Esophagus squamous epithelium (tissue), 5 donors: ENCODE results near the gene RFX8. TPM values are rescaled to one million over a fixed set of nuclear protein-coding genes. Genes with fewer than 3 reads are reported as not detected.

ENCODE experiments used
- DNase-seq: peaks from one replicate; lab custom pipeline; 2025; lab: John Stamatoyannopoulos, UW
- H3K27ac ChIP-seq, 4 donors: fragments of 200-600 bp; sonication (generic); one replicate each; pipeline ENCODE4 v1.5.1; 2016 to 2019; ENCODE audit warnings: mild to moderate bottlenecking in 1 of 4
- H3K27me3 ChIP-seq, 4 donors: fragments of 200-600 bp; sonication (generic); 1 replicate in 3 of 4; 2 replicates in 1 of 4; pipeline versions ENCODE4 v1.5.1 to v1.6.0; 2017 to 2021; ENCODE audit warnings: antibody characterized with exemption in 1 of 4
- H3K36me3 ChIP-seq, 3 donors: fragments of 200-600 bp; sonication (generic); one replicate each; pipeline ENCODE4 v1.5.1; 2016 to 2019
- H3K4me1 ChIP-seq, 3 donors: fragments of 200-600 bp; sonication (generic); one replicate each; pipeline ENCODE4 v1.5.1; 2017 to 2019
- H3K4me3 ChIP-seq, 4 donors: fragments of 200-600 bp; sonication (generic); 1 replicate in 3 of 4; 2 replicates in 1 of 4; pipeline ENCODE4 v1.5.1; 2016 to 2019; ENCODE audit warnings: mild to moderate bottlenecking in 2 of 4, moderate library complexity in 1 of 4
- H3K9me3 ChIP-seq, 3 donors: fragments of 200-600 bp; sonication (generic); one replicate each; pipeline ENCODE4 v1.5.1; 2016 to 2019
- CTCF ChIP-seq, 6 experiments: fragments of 450-650 bp in 4 of 6; fragments of 200-600 bp in 2 of 6; sonication (generic) in 2 of 6; IDR thresholded peaks; one replicate each; pipeline ENCODE4 v1.5.1; 2016 to 2019; ENCODE audit warnings: antibody characterized with exemption in 6 of 6, mild to moderate bottlenecking in 4 of 6, moderate library complexity in 4 of 6
- POLR2A ChIP-seq, 4 donors: fragments of 450-650 bp; IDR thresholded peaks; one replicate each; pipeline ENCODE4 v1.6.1; 2017; ENCODE audit warnings: antibody characterized with exemption in 4 of 4, mild to moderate bottlenecking in 4 of 4, moderate library complexity in 3 of 4
- WGBS, 2 donors: methylation state at CpG; one replicate each; pipeline ENCODE4 v1.1.5; 2018; 5-methylcytosine and 5-hydroxymethylcytosine counted together
- intact Hi-C: fragments of 100-400 bp; cut with DNase I; formaldehyde crosslinking; loops from one replicate; pipeline ENCODE4 v1.15.0; 2022
- total RNA-seq, 4 donors: library from RNA; depleted of rRNA; stranded (reverse); fragments of >200 nt; gene quantifications; one replicate each; pipeline ENCODE4 v1.1.0, GENCODE V29; 2016
- donor health status: DM: yes; HTN: yes; CAD: no.

The RFX8 gene
- total RNA-seq, 4 donors from 2014 or later, result 0.57 TPM; not detected in 3

DNA sequence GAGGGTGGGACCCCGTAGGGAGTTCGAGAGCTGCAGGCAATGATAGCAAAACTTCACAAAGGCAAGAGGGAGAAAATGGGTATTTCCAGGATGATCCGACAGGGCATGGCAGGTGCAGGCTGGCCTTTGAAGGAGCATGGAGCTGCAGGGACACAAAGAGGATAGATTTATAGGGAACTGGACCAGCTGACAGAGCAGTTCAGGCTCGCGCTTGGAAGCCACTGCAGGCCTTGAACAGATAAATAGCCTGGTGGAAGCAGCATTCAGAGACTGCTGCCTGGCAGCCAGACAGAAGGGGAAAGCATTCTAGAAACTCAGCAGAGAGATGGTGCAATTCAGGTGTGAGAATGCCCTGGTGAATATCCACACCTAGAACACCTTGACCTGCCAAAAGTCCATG is 58.3 kb downstream of the RFX8 start:
- peaks cover 0 to 7% (median 0%) of the 10 kb centered on the region in 3 donors for H3K9me3 ChIP-seq
- no peaks in the 10 kb centered on the region for H3K27me3 ChIP-seq
- peaks cover 0 to 19% (median 5%) of the 10 kb centered on the region in 3 donors for H3K4me1 ChIP-seq
- no peaks in the 10 kb centered on the region for H3K36me3 ChIP-seq
- DNase-seq, result no peak
- TF ChIP-seq CTCF (IDR thresholded peaks at IDR 0.05) (no peak), POLR2A (IDR thresholded peaks at IDR 0.05) (no peak)
- WGBS, 2 donors, result 29 to 62% methylated on average over 5 of the region's 5 CpGs
- H3K27ac ChIP-seq, result no peak overlapping the region
- H3K4me3 ChIP-seq, result no peak overlapping the region
- intact Hi-C loops, result loop anchor here (5.0 kb wide), 1 partner anchor 416 kb away; no protein-coding TSS in a partner anchor

DNA sequence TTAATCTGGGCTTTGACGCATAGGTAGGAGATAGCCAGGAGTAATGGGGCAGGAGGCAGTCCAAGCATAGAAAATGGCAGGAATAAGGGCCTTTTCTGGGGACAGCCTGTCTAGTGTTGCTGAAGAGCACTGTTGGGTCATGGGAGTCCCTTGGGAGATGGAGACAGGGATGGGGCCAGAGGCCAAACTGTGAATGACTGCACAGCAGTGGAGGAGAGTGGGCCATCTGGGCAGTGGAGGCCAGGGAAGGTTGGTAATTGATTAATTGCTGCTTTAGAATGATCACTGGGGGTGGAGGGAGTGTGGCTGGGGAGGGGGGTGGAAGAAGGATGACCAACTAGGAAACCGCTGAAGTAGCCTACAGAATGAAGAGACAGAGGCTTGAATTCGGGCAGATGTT is 59.0 kb downstream of the RFX8 start:
- Histone ChIP-seq H3K27ac (no peak overlapping the region), H3K36me3 (no peaks in the 10 kb centered on the region), H3K4me3 (no peak overlapping the region), H3K9me3 (peaks cover 0 to 7% (median 0%) of the 10 kb centered on the region in 3 donors), H3K4me1 (peaks cover 0 to 19% (median 5%) of the 10 kb centered on the region in 3 donors), H3K27me3 (no peaks in the 10 kb centered on the region)
- TF ChIP-seq POLR2A (IDR thresholded peaks at IDR 0.05), result no peak
- TF ChIP-seq CTCF (IDR thresholded peaks at IDR 0.05), result no peak
- intact Hi-C loops, result loop anchor here (5.0 kb wide), 1 partner anchor 416 kb away; no protein-coding TSS in a partner anchor
- WGBS, 2 donors, result 88 to 95% methylated on average over 3 of the region's 3 CpGs
- no peak for DNase-seq

DNA sequence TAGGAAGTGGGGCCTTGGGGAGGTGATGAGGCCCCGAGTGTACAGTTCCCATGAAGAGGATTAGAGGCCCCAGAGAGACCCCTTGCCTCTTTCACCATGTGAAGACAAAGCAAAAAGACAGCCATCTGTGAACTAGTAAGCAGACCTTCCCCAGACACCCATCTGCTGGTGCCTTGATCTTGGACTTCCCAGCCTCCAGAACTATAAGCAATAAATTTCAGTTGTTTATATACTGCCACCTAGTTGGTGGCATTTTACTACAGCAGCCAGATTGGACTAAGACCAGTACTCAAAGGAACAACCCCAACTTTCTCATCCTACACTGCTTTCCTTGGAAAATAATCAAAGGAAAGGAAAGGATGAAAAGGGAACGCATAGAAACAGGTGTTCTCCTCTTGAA is 59.7 kb downstream of the RFX8 start:
- TF ChIP-seq POLR2A (IDR thresholded peaks at IDR 0.05), result no peak
- peak in 1 of 6 experiments; percentile 42 for TF ChIP-seq CTCF (IDR thresholded peaks at IDR 0.05)
- no peaks in the 10 kb centered on the region for H3K36me3 ChIP-seq
- intact Hi-C loops, result loop anchor here (5.0 kb wide), 1 partner anchor 417 kb away; no protein-coding TSS in a partner anchor
- H3K27me3 ChIP-seq, result no peaks in the 10 kb centered on the region
- H3K4me1 ChIP-seq, result peaks cover 0 to 19% (median 5%) of the 10 kb centered on the region in 3 donors
- H3K27ac ChIP-seq, result no peak overlapping the region
- 77 to 90% methylated on average over 1 to 2 of the region's 2 CpGs for WGBS, 2 donors
- no peak overlapping the region for H3K4me3 ChIP-seq
- H3K9me3 ChIP-seq, result peaks cover 0 to 7% (median 0%) of the 10 kb centered on the region in 3 donors
- DNase-seq, result no peak

DNA sequence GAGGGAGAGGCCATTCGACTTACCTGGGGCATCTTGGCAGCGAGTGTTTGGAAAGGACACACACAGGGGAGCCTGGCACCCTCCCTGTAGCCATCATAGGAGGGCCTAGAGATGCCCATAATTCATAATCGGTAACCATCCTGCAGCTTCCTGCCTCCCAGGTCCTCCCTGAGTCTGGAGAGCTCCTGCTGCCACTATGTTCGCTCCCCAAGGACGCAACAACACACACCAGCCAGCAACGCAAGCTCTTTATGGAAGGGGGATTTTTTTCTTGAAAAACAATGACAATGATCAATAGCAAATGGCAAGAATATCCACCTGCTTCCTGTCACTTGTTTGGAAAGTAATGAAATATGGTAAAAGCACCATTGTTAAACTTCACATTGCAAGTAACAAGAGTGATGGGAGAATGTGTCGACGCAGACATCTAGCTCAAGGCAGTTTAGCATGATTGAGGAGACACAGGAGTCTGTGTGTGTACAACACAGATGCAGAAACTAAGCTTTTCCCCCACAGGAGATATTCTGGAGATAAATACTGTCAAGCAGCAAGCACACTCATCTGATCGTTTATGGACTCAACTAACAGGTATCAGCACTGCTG is 62.7 kb downstream of the RFX8 start:
- no peak for TF ChIP-seq POLR2A (IDR thresholded peaks at IDR 0.05)
- TF ChIP-seq CTCF (IDR thresholded peaks at IDR 0.05), result no peak
- intact Hi-C loops, result no loop called here
- H3K27me3 ChIP-seq, result no peaks in the 10 kb centered on the region
- 76 to 78% methylated on average over 7 to 8 of the region's 9 CpGs for WGBS, 2 donors
- peaks cover 0 to 13% (median 5%) of the 10 kb centered on the region in 3 donors for H3K4me1 ChIP-seq
- peaks cover 0 to 7% (median 0%) of the 10 kb centered on the region in 3 donors for H3K9me3 ChIP-seq
- DNase-seq, result no peak
- H3K4me3 ChIP-seq, result no peak overlapping the region
- no peak overlapping the region for H3K27ac ChIP-seq
- no peaks in the 10 kb centered on the region for H3K36me3 ChIP-seq

DNA sequence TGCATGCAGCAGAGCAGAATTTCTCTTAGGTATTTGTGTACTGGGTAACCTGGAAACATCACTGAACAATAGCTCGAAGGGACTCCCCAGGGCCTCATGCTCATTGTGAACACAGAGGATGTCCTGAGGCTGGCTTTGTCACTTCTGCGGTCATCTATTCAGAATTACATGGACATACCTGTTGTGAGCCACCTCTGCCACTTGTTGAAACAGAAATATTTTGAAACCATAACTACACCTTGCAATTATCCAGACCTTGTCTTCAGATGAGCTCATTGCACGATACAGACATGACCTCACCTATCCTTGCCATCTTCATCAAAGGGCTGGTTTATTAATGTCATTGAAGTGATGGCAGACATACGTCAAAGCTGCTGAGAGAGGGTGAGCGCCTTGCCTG is 64.2 kb downstream of the RFX8 start:
- 58 to 70% methylated on average over 5 of the region's 5 CpGs for WGBS, 2 donors

More for the DNA sequence above, 64.2 kb downstream of the RFX8 start:
- TF ChIP-seq POLR2A (IDR thresholded peaks at IDR 0.05) (no peak), CTCF (IDR thresholded peaks at IDR 0.05) (no peak)
- Histone ChIP-seq H3K4me3 (no peak overlapping the region), H3K36me3 (no peaks in the 10 kb centered on the region), H3K9me3 (peaks cover 0 to 7% (median 0%) of the 10 kb centered on the region in 3 donors), H3K27ac (no peak overlapping the region), H3K4me1 (no peaks in the 10 kb centered on the region), H3K27me3 (no peaks in the 10 kb centered on the region)
- intact Hi-C loops, result no loop called here
- no peak for DNase-seq
